ENCODE data around the gene TIMP2. TPM values are rescaled to one million over a fixed set of nuclear protein-coding genes. Genes with fewer than 3 reads are reported as not detected.

Gene TIMP2
- total and polyA plus RNA-seq, 2 experiments from 2014 or later, result 10.6 to 22.5 TPM

DNA sequence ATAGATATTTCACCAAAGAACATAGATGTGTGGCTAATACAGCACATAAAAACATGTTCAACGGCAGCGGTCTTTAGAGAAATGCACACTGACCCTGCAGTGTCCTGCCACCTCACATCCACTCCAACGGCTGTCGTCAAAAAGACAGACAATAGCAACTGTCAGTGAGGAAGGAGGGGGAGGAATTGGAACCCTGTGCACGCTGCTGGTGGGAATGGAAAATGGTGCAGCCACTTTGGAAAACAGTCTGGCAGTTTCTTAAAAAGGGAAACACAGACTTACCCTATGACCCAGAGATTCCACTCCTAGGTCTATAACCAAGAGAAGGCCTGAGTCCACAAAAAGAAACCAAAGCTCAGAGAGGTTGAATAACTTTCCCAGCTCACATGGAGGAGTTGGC lies 29.9 kb downstream of the TIMP2 start (continued):
- TF ChIP-seq, protein P1, sequence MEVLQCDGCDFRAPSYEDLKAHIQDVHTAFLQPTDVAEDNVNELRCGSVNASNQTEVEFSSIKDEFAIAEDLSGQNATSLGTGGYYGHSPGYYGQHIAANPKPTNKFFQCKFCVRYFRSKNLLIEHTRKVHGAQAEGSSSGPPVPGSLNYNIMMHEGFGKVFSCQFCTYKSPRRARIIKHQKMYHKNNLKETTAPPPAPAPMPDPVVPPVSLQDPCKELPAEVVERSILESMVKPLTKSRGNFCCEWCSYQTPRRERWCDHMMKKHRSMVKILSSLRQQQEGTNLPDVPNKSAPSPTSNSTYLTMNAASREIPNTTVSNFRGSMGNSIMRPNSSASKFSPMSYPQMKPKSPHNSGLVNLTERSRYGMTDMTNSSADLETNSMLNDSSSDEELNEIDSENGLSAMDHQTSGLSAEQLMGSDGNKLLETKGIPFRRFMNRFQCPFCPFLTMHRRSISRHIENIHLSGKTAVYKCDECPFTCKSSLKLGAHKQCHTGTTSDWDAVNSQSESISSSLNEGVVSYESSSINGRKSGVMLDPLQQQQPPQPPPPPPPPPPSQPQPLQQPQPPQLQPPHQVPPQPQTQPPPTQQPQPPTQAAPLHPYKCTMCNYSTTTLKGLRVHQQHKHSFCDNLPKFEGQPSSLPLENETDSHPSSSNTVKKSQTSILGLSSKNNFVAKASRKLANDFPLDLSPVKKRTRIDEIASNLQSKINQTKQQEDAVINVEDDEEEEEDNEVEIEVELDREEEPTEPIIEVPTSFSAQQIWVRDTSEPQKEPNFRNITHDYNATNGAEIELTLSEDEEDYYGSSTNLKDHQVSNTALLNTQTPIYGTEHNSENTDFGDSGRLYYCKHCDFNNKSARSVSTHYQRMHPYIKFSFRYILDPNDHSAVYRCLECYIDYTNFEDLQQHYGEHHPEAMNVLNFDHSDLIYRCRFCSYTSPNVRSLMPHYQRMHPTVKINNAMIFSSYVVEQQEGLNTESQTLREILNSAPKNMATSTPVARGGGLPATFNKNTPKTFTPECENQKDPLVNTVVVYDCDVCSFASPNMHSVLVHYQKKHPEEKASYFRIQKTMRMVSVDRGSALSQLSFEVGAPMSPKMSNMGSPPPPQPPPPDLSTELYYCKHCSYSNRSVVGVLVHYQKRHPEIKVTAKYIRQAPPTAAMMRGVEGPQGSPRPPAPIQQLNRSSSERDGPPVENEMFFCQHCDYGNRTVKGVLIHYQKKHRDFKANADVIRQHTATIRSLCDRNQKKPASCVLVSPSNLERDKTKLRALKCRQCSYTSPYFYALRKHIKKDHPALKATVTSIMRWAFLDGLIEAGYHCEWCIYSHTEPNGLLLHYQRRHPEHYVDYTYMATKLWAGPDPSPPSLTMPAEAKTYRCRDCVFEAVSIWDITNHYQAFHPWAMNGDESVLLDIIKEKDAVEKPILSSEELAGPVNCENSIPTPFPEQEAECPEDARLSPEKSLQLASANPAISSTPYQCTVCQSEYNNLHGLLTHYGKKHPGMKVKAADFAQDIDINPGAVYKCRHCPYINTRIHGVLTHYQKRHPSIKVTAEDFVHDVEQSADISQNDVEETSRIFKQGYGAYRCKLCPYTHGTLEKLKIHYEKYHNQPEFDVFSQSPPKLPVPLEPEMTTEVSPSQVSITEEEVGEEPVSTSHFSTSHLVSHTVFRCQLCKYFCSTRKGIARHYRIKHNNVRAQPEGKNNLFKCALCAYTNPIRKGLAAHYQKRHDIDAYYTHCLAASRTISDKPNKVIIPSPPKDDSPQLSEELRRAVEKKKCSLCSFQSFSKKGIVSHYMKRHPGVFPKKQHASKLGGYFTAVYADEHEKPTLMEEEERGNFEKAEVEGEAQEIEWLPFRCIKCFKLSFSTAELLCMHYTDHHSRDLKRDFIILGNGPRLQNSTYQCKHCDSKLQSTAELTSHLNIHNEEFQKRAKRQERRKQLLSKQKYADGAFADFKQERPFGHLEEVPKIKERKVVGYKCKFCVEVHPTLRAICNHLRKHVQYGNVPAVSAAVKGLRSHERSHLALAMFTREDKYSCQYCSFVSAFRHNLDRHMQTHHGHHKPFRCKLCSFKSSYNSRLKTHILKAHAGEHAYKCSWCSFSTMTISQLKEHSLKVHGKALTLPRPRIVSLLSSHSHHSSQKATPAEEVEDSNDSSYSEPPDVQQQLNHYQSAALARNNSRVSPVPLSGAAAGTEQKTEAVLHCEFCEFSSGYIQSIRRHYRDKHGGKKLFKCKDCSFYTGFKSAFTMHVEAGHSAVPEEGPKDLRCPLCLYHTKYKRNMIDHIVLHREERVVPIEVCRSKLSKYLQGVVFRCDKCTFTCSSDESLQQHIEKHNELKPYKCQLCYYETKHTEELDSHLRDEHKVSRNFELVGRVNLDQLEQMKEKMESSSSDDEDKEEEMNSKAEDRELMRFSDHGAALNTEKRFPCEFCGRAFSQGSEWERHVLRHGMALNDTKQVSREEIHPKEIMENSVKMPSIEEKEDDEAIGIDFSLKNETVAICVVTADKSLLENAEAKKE (CRISPR knock-in tag; IDR thresholded peaks at IDR 0.05), result no peak
- no peak for TF ChIP-seq NANOG (IDR thresholded peaks at IDR 0.05; ENCODE audit: borderline replicate concordance)
- no peak for TF ChIP-seq EZH2phosphoT487 (IDR thresholded peaks at IDR 0.05; ENCODE audit: unreplicated experiment)
- TF ChIP-seq JUNB (IDR thresholded peaks at IDR 0.05; ENCODE audit: unreplicated experiment), result no peak
- no peak for TF ChIP-seq ZNF331 (CRISPR knock-in tag; IDR thresholded peaks at IDR 0.05; ENCODE audit: low read depth)

DNA sequence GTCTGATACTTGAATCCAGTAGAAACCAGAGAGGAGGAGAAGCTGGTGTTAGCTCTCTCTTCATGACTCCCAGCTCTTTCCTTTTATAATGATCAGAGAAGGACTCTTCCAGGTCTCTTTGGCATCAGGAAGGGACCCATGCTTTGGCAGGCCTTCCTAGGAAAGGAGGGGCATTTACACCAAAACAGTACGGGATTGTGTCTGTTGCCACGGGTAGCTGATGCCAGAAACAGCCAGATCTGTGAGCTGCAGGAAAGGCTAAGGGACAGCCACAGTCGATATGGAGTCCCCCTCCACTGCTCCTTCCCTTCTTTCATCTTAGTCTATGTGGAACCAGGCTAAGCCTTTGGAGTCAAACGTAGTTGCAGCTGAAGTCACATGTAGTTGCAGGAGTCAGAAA lies 31.5 kb downstream of the TIMP2 start:
- Mint-ChIP-seq H3K36me3 (ENCODE audit: low read depth) (no peaks in the 10 kb centered on the region; the same call in 2 of the 3 replicates), H3K4me3 (no peak overlapping the region), H3K27me3 (ENCODE audit: insufficient read depth, low read depth, poor library complexity) (peaks cover 5% of the 10 kb centered on the region), H3K9me3 (no peaks in the 10 kb centered on the region), H3K4me1 (peaks cover 21% of the 10 kb centered on the region), H3K27ac (no peak overlapping the region)
- H3K4me1 ChIP-seq (ENCODE audit: insufficient read depth), result 0 out of 2 replicates have a peak, but pooled peaks cover under 1% of the 10 kb centered on the region
- H3K27me3 ChIP-seq (ENCODE audit: insufficient read depth), result no peaks in the 10 kb centered on the region
- H3K4me3 ChIP-seq, result no peak overlapping the region
- ATAC-seq (no peak), DNase-seq (ENCODE audit: low spot score) (no peak)
- H3F3A ChIP-seq (replicated peaks; ENCODE audit: low read depth), result no peaks in the 10 kb centered on the region
- H3K79me2 ChIP-seq (replicated peaks; ENCODE audit: insufficient read depth), result peaks cover 24% of the 10 kb centered on the region
- H3K27ac ChIP-seq (ENCODE audit: low read depth), result no peak overlapping the region
- H4K20me1 ChIP-seq (replicated peaks; ENCODE audit: insufficient read depth), result peaks cover 17% of the 10 kb centered on the region
- H3K9me2 ChIP-seq (ENCODE audit: insufficient read depth), result no peaks in the 10 kb centered on the region
- no peaks in the 10 kb centered on the region for H3K36me3 ChIP-seq (ENCODE audit: insufficient read depth)
- no peak overlapping the region for H3K4me2 ChIP-seq
- H2AFZ ChIP-seq, result no peak overlapping the region
- TF ChIP-seq ZNF331 (CRISPR knock-in tag; IDR thresholded peaks at IDR 0.05; ENCODE audit: low read depth), result no peak
- TF ChIP-seq, protein P1 (CRISPR knock-in tag; IDR thresholded peaks at IDR 0.05), result no peak
- TF ChIP-seq, protein P2, sequence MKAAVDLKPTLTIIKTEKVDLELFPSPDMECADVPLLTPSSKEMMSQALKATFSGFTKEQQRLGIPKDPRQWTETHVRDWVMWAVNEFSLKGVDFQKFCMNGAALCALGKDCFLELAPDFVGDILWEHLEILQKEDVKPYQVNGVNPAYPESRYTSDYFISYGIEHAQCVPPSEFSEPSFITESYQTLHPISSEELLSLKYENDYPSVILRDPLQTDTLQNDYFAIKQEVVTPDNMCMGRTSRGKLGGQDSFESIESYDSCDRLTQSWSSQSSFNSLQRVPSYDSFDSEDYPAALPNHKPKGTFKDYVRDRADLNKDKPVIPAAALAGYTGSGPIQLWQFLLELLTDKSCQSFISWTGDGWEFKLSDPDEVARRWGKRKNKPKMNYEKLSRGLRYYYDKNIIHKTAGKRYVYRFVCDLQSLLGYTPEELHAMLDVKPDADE (IDR thresholded peaks at IDR 0.05), result no peak

Measured in GM23338 (cell line).